Measurements from ENCODE around the gene TPK1. TPM values are rescaled to one million over a fixed set of nuclear protein-coding genes. Genes with fewer than 3 reads are reported as not detected.

The TPK1 gene
- total RNA-seq, 1 experiment from 2014 or later: 2.1 TPM

GRCh38 chr7:144489504-144489903 is 346.3 kb downstream of the TPK1 start:
- in situ Hi-C loops (cut with HindIII; ENCODE audit: low pct_unique_long_range_greater_than_20kb, low sequenced_read_pairs): no loop called here

GRCh38 chr7:144488977-144489376 is 346.9 kb downstream of the TPK1 start:
- in situ Hi-C loops (cut with HindIII; ENCODE audit: low pct_unique_long_range_greater_than_20kb, low sequenced_read_pairs): no loop called here
- DNase-seq (ENCODE audit: low read depth, low spot score): no peak

More at GRCh38 chr7:144489504-144489903, 346.3 kb downstream of the TPK1 start:
- no peak for DNase-seq (ENCODE audit: low read depth, low spot score)

- in situ Hi-C loops (cut with HindIII; ENCODE audit: low pct_unique_long_range_greater_than_20kb, low sequenced_read_pairs): no loop called here
- no peak for DNase-seq (ENCODE audit: low read depth, low spot score)
Measured at GRCh38 chr7:144487901-144488300, 348.0 kb downstream of the TPK1 start.

- DNase-seq (ENCODE audit: low read depth, low spot score): no peak
- in situ Hi-C loops (cut with HindIII; ENCODE audit: low pct_unique_long_range_greater_than_20kb, low sequenced_read_pairs): no loop called here
Measured at GRCh38 chr7:144484445-144484844, 351.4 kb downstream of the TPK1 start.

- DNase-seq (ENCODE audit: low read depth, low spot score): no peak
- in situ Hi-C loops (cut with HindIII; ENCODE audit: low pct_unique_long_range_greater_than_20kb, low sequenced_read_pairs): no loop called here
Measured at GRCh38 chr7:144483189-144483588, 352.7 kb downstream of the TPK1 start.

GRCh38 chr7:144481833-144482232 is 354.0 kb downstream of the TPK1 start:
- no peak for DNase-seq (ENCODE audit: low read depth, low spot score)
- in situ Hi-C loops (cut with HindIII; ENCODE audit: low pct_unique_long_range_greater_than_20kb, low sequenced_read_pairs): no loop called here

- in situ Hi-C loops (cut with HindIII; ENCODE audit: low pct_unique_long_range_greater_than_20kb, low sequenced_read_pairs): no loop called here
- DNase-seq (ENCODE audit: low read depth, low spot score): no peak
Measured at GRCh38 chr7:144477348-144477747, 358.5 kb downstream of the TPK1 start.

DNA sequence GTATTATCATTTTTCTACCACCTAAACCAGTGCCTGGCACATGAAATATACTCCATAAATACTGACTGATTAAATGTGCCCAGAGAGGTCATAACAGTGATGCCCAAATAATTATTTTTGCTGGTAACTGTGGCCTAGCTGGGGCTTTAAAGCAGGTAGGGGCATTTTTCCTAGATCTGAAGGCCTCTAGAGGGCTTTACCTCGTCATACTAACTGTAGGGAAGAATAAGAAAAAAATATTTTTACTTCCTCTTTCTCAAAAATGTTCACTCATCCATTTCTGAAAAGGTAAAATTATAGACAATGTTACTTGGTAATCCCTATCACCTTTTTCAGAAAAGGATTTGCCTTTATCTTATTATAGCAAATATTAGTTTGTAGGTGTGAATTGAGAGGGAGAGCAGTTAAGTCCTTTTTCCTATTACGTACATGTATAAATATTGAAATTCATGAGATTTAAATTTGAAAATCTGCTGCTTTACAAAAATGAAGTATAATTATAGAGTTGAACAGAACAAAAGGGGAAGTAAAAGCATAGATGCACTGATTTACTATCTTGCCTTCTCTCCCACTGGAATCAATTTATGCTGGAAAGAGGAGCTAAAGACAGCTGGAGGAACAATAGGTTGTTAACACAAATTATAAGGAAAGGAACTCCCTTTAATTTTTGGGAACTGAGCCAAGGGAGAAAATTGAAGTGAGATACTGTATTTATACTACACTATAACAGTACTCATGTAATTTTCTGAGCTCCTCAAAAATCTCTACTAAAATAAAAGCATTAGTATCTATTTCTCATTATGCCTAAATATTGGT is 360.8 kb downstream of the TPK1 start:
- no peak for DNase-seq (ENCODE audit: low read depth, low spot score)
- in situ Hi-C loops (cut with HindIII; ENCODE audit: low pct_unique_long_range_greater_than_20kb, low sequenced_read_pairs): no loop called here

DNA sequence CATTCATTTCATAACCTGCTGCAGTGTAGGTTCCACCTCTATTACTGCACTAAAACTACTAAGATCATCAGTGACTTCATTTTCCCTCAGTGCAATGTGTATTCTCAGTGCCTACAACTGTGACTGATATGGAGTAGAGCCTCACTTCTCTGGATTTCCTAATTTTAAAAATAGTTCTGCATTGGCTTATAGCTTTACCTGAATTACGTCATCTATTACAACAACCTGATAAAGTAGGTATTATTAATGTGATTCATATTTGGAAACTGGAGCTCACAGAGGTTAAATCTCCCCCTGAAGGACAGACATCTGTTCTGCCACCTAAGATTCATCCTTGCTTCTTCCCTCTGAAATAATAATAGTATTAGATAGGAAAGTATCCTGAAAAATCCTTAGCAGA is 361.5 kb downstream of the TPK1 start:
- in situ Hi-C loops (cut with HindIII; ENCODE audit: low pct_unique_long_range_greater_than_20kb, low sequenced_read_pairs): no loop called here

DNA sequence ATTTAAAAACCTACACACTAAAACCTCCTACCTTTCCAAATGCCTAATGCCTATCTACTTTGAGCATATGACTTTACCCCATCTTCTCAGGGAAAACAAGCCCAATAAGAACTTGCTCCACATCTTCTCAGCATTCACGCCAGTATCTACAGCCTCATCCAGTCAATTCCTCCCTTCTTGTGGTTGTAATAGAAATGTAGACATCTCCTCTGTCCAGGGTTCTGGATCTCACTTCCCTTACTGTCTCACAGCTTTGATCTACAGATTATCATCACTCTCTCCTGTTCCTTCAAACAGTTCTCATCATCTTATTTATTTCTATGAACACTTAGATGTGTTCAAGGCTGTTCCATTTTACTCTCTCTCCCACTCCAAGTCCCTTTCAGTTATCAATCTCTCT is 361.9 kb downstream of the TPK1 start:
- no peak for DNase-seq (ENCODE audit: low read depth, low spot score)
- in situ Hi-C loops (cut with HindIII; ENCODE audit: low pct_unique_long_range_greater_than_20kb, low sequenced_read_pairs): no loop called here

More for the DNA sequence above, 361.5 kb downstream of the TPK1 start:
- no peak for DNase-seq (ENCODE audit: low read depth, low spot score)

GRCh38 chr7:144470078-144470477 is 365.8 kb downstream of the TPK1 start:
- in situ Hi-C loops (cut with HindIII; ENCODE audit: low pct_unique_long_range_greater_than_20kb, low sequenced_read_pairs): no loop called here
- DNase-seq (ENCODE audit: low read depth, low spot score): no peak

DNA sequence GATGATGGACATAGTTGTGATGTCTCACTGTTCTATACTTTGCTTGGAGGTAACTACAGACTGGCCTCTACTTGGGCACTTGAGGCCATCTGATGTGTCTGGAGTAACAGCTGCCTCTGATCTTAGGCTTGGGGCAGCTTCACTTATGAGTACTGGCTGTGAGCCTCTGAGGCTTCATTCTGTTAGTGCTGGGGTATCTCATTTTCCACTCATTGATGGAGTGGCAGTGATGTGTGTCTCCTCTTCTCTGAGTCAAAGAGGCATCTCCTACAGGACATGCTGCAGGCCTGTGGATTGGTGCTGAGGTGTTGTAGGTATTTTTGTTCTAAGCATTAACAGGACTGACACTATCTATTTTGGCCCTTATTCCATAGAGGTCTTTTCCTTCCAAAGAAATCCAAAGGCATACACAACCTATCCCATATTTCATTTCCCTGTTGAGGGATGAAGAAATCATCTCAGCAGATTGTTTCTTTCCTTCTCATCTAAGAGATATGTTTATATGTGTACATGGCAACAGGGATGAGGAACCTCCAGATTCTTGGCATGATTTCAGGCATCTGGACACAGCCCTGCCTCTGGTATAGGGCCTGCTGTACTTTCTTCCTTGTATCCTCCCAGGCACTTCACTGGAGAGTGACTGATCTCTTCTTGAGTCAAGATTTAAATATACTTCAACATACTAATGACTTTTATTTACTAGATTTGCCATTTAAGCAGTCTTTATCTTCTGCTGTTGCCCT is 366.7 kb downstream of the TPK1 start:
- DNase-seq (ENCODE audit: low read depth, low spot score): no peak
- in situ Hi-C loops (cut with HindIII; ENCODE audit: low pct_unique_long_range_greater_than_20kb, low sequenced_read_pairs): no loop called here

DNA sequence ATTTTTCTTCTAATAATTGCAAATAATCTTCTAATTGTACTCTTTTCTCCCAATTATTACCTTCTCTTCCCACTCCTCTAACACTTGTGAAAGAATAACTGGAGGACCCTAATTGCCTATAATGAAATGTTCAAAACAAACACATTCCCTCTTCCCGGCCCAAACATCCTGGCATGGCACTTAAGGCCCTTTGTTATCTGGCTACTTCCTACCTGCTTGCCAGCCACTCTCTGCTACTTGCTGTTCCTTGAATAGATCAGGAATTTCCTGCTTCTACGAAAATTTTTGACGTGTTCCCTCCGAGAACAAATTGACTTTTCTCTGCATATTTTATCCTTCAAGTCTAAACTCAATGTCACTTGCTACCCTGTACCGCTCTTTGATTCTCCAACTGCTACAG is 376.2 kb downstream of the TPK1 start:
- in situ Hi-C loops (cut with HindIII; ENCODE audit: low pct_unique_long_range_greater_than_20kb, low sequenced_read_pairs): no loop called here
- no peak for DNase-seq (ENCODE audit: low read depth, low spot score)

DNA sequence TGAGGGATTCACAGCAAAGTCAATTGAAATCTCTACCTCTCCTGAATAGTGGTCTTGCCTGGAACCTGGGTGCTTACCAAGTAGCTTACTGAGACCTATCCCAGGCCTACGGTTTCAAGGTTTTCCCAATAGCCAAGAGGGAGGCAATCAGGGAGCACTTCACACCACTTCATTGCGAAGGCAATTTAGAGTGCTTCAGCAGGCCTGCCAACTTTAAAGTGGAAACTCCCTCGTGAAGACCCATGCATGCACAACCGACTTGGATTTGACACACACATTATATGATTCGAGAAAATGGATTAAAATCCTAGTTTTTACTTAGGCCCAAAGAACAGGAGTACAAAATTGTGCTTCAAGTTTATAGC is 380.8 kb downstream of the TPK1 start:
- no peak for DNase-seq (ENCODE audit: low read depth, low spot score)
- in situ Hi-C loops (cut with HindIII; ENCODE audit: low pct_unique_long_range_greater_than_20kb, low sequenced_read_pairs): no loop called here

GRCh38 chr7:144454256-144455039 is 381.4 kb downstream of the TPK1 start:
- in situ Hi-C loops (cut with HindIII; ENCODE audit: low pct_unique_long_range_greater_than_20kb, low sequenced_read_pairs): no loop called here

GRCh38 chr7:144452064-144452463 is 383.8 kb downstream of the TPK1 start:
- in situ Hi-C loops (cut with HindIII; ENCODE audit: low pct_unique_long_range_greater_than_20kb, low sequenced_read_pairs): no loop called here

More at GRCh38 chr7:144454256-144455039, 381.4 kb downstream of the TPK1 start:
- peak; percentile 36 for DNase-seq (ENCODE audit: low read depth, low spot score)

GRCh38 chr7:144445590-144445989 is 390.3 kb downstream of the TPK1 start:
- in situ Hi-C loops (cut with HindIII; ENCODE audit: low pct_unique_long_range_greater_than_20kb, low sequenced_read_pairs): no loop called here
- no peak for DNase-seq (ENCODE audit: low read depth, low spot score)

More at GRCh38 chr7:144452064-144452463, 383.8 kb downstream of the TPK1 start:
- no peak for DNase-seq (ENCODE audit: low read depth, low spot score)

GRCh38 chr7:144439717-144440205 is 396.1 kb downstream of the TPK1 start:
- no peak for DNase-seq (ENCODE audit: low read depth, low spot score)
- in situ Hi-C loops (cut with HindIII; ENCODE audit: low pct_unique_long_range_greater_than_20kb, low sequenced_read_pairs): no loop called here
